Left lung (tissue), 10 donors: Measurements from ENCODE around the gene ICOS. TPM values are rescaled to one million over a fixed set of nuclear protein-coding genes. Genes with fewer than 3 reads are reported as not detected.

Experiments
- ATAC-seq: fragments of 200-7000 bp; cut with Tn5 transposase; one replicate; pipeline ENCODE4 v1.9.1; 2020; ENCODE audit warnings: moderate library complexity
- DNase-seq, 4 donors: peaks; one replicate each; pipeline ENCODE4 v3.0.0-alpha.2; 2013 to 2020
- H3K27ac ChIP-seq, 2 donors: fragments of 200-600 bp; sonication (generic) in 1 of 2; one replicate each; pipeline versions ENCODE4 v1.5.0 to v1.8.0; 2020 to 2021
- H3K27me3 ChIP-seq, 2 donors: fragments of 200-600 bp; sonication (generic) in 1 of 2; one replicate each; pipeline versions ENCODE4 v1.5.0 to v1.8.0; 2020 to 2021
- H3K36me3 ChIP-seq, 2 donors: fragments of 200-600 bp; sonication (generic) in 1 of 2; one replicate each; pipeline versions ENCODE4 v1.5.0 to v1.8.0; 2020 to 2021
- H3K4me1 ChIP-seq, 2 donors: fragments of 200-600 bp; one replicate each; pipeline ENCODE4 v1.8.0; 2021
- H3K4me3 ChIP-seq, 2 donors: fragments of 200-600 bp; sonication (generic) in 1 of 2; one replicate each; pipeline versions ENCODE4 v1.5.0 to v1.8.0; 2020 to 2021; ENCODE audit warnings: mild to moderate bottlenecking in 1 of 2
- H3K9me3 ChIP-seq, 2 donors: fragments of 200-600 bp; sonication (generic) in 1 of 2; one replicate each; pipeline versions ENCODE4 v1.5.0 to v1.8.0; 2020 to 2021
- intact Hi-C, 2 donors: fragments of 100-400 bp; cut with DNase I; formaldehyde crosslinking; loops; one replicate each; pipeline versions ENCODE4 v1.11.2 to v1.14.2; 2022
- polyA plus RNA-seq, 6 donors: library from polyadenylated mRNA; unstranded; fragments of 120-200 nt; gene quantifications; one replicate each; pipeline ENCODE4 v1.2.1, GENCODE V29; 2013; ENCODE audit not compliant: insufficient read length in 6 of 6
- total RNA-seq, 2 donors: library from RNA; stranded (reverse); fragmentation: NEBNext Ultra II Directional; extraction: Animal tissue kit (Norgen Biotek cat#: 25700); gene quantifications; one replicate each; pipeline ENCODE4 v1.2.1, GENCODE V29; 2021
- TF ChIP-seq, protein P1 (sequence below), 2 donors: fragments of 200-600 bp; sonication (generic) in 1 of 2; IDR thresholded peaks; one replicate each; pipeline versions ENCODE4 v1.5.0 to v1.8.0; 2021; ENCODE audit warnings: antibody characterized with exemption in 2 of 2
- donor health status: DM: no; HTN: yes; CAD: no.
- donor health status: DM: no; HTN: no; CAD: no.

ICOS gene
- total and polyA plus RNA-seq, 8 donors: 0.04 to 0.71 (median 0.16) TPM; not detected in 2

DNA sequence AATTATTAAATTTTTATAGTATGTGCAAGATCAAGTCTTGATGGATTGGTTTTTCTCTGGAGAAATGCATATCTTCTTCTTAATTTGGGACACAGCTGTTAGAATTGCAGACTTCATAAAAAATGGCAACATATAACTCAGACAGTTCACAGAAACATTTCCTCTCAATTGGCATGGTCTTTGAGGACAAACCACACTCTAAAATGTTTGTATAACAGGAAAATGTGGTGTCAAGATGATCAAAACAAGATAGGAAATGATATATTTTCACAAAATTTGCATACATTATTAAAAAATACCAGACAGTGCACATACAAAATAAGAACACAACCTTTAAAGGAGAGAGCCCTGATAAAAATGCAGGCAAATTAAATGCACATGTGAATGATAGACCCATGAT is 63.9 kb downstream of the ICOS start:
- Histone ChIP-seq H3K4me3 (no peak overlapping the region), H3K27ac (no peak overlapping the region), H3K9me3 (no peaks in the 10 kb centered on the region), H3K36me3 (no peaks in the 10 kb centered on the region), H3K27me3 (no peaks in the 10 kb centered on the region), H3K4me1 (peaks cover 0 to 12% of the 10 kb centered on the region in 2 donors)
- intact Hi-C loops: no loop called here
- no peak for ATAC-seq
- no peak for DNase-seq
- TF ChIP-seq, protein P1, sequence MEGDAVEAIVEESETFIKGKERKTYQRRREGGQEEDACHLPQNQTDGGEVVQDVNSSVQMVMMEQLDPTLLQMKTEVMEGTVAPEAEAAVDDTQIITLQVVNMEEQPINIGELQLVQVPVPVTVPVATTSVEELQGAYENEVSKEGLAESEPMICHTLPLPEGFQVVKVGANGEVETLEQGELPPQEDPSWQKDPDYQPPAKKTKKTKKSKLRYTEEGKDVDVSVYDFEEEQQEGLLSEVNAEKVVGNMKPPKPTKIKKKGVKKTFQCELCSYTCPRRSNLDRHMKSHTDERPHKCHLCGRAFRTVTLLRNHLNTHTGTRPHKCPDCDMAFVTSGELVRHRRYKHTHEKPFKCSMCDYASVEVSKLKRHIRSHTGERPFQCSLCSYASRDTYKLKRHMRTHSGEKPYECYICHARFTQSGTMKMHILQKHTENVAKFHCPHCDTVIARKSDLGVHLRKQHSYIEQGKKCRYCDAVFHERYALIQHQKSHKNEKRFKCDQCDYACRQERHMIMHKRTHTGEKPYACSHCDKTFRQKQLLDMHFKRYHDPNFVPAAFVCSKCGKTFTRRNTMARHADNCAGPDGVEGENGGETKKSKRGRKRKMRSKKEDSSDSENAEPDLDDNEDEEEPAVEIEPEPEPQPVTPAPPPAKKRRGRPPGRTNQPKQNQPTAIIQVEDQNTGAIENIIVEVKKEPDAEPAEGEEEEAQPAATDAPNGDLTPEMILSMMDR (IDR thresholded peaks at IDR 0.05): no peak

- H3K9me3 ChIP-seq: no peaks in the 10 kb centered on the region
- no peaks in the 10 kb centered on the region for H3K36me3 ChIP-seq
- TF ChIP-seq, protein P1 (IDR thresholded peaks at IDR 0.05): no peak
- intact Hi-C loops: no loop called here
- no peaks in the 10 kb centered on the region for H3K27me3 ChIP-seq
- no peak for ATAC-seq
- H3K4me3 ChIP-seq: no peak overlapping the region
- peaks cover 0 to 11% of the 10 kb centered on the region in 2 donors for H3K4me1 ChIP-seq
- H3K27ac ChIP-seq: no peak overlapping the region
- no peak for DNase-seq
These were observed 66.9 kb downstream of the ICOS start for GRCh38 chr2:204003276-204003990.

GRCh38 chr2:204004912-204005311 is 68.3 kb downstream of the ICOS start:
- Histone ChIP-seq H3K27ac (no peak overlapping the region), H3K36me3 (no peaks in the 10 kb centered on the region), H3K4me1 (no peaks in the 10 kb centered on the region), H3K9me3 (no peaks in the 10 kb centered on the region), H3K4me3 (no peak overlapping the region), H3K27me3 (no peaks in the 10 kb centered on the region)
- DNase-seq: no peak
- ATAC-seq: no peak
- intact Hi-C loops: no loop called here
- TF ChIP-seq, protein P1 (IDR thresholded peaks at IDR 0.05): no peak

- Histone ChIP-seq H3K36me3 (no peaks in the 10 kb centered on the region), H3K27ac (no peak overlapping the region), H3K4me1 (no peaks in the 10 kb centered on the region), H3K9me3 (no peaks in the 10 kb centered on the region), H3K4me3 (no peak overlapping the region), H3K27me3 (no peaks in the 10 kb centered on the region)
- TF ChIP-seq, protein P1 (IDR thresholded peaks at IDR 0.05): no peak
- intact Hi-C loops: no loop called here
- ATAC-seq: no peak
- DNase-seq: no peak
These were observed 69.6 kb downstream of the ICOS start for GRCh38 chr2:204005940-204006721.

- ATAC-seq (no peak), DNase-seq (no peak)
- intact Hi-C loops: no loop called here
- H3K4me3 ChIP-seq: no peak overlapping the region
- no peaks in the 10 kb centered on the region for H3K27me3 ChIP-seq
- H3K4me1 ChIP-seq: no peaks in the 10 kb centered on the region
- H3K36me3 ChIP-seq: no peaks in the 10 kb centered on the region
- TF ChIP-seq, protein P1 (IDR thresholded peaks at IDR 0.05): no peak
- no peaks in the 10 kb centered on the region for H3K9me3 ChIP-seq
- H3K27ac ChIP-seq: no peak overlapping the region
These were observed 71.8 kb downstream of the ICOS start for GRCh38 chr2:204008352-204008751.
